ENCODE measurements around the gene RXYLT1.

DNA sequence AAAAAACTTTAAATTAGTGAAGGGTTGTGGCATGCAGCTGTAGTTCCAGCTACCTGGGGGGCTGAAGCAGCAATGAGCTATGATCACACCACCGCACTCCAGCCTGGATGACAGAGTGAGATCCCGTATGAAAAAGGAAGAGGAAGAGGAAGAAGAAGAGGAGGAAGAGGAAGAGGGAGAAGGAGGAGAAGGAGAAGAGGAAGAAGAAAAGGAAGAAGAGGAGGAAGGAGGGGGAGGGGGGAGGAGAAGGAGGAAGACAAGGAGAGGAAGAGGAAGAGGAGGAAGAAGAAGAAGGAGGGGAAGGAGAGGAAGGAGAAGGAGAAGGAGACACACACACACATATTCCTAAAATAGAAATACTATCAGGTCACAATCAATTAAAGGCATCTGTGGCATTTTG lies 32.0 kb downstream of the RXYLT1 start:
- no peak for TF ChIP-seq MXD4 (CRISPR knock-in tag; IDR thresholded peaks at IDR 0.05; ENCODE audit: borderline replicate concordance)
- TF ChIP-seq, protein P1, sequence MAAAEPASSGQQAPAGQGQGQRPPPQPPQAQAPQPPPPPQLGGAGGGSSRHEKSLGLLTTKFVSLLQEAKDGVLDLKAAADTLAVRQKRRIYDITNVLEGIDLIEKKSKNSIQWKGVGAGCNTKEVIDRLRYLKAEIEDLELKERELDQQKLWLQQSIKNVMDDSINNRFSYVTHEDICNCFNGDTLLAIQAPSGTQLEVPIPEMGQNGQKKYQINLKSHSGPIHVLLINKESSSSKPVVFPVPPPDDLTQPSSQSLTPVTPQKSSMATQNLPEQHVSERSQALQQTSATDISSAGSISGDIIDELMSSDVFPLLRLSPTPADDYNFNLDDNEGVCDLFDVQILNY (CRISPR knock-in tag; IDR thresholded peaks at IDR 0.05), result no peak
- TF ChIP-seq, protein P2, sequence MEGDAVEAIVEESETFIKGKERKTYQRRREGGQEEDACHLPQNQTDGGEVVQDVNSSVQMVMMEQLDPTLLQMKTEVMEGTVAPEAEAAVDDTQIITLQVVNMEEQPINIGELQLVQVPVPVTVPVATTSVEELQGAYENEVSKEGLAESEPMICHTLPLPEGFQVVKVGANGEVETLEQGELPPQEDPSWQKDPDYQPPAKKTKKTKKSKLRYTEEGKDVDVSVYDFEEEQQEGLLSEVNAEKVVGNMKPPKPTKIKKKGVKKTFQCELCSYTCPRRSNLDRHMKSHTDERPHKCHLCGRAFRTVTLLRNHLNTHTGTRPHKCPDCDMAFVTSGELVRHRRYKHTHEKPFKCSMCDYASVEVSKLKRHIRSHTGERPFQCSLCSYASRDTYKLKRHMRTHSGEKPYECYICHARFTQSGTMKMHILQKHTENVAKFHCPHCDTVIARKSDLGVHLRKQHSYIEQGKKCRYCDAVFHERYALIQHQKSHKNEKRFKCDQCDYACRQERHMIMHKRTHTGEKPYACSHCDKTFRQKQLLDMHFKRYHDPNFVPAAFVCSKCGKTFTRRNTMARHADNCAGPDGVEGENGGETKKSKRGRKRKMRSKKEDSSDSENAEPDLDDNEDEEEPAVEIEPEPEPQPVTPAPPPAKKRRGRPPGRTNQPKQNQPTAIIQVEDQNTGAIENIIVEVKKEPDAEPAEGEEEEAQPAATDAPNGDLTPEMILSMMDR (IDR thresholded peaks at IDR 0.05), result no peak
- no peak for TF ChIP-seq FOXJ3 (CRISPR knock-in tag; IDR thresholded peaks at IDR 0.05; ENCODE audit: borderline replicate concordance)
- TF ChIP-seq, protein P3, sequence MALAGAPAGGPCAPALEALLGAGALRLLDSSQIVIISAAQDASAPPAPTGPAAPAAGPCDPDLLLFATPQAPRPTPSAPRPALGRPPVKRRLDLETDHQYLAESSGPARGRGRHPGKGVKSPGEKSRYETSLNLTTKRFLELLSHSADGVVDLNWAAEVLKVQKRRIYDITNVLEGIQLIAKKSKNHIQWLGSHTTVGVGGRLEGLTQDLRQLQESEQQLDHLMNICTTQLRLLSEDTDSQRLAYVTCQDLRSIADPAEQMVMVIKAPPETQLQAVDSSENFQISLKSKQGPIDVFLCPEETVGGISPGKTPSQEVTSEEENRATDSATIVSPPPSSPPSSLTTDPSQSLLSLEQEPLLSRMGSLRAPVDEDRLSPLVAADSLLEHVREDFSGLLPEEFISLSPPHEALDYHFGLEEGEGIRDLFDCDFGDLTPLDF (CRISPR knock-in tag; IDR thresholded peaks at IDR 0.05), result no peak
- no peak for TF ChIP-seq KAT7 (CRISPR knock-in tag; IDR thresholded peaks at IDR 0.05; ENCODE audit: borderline replicate concordance)
- TF ChIP-seq NFYB (CRISPR knock-in tag; conservative IDR thresholded peaks at IDR 0.05; ENCODE audit: low read depth), result no peak
- TF ChIP-seq, protein P4, sequence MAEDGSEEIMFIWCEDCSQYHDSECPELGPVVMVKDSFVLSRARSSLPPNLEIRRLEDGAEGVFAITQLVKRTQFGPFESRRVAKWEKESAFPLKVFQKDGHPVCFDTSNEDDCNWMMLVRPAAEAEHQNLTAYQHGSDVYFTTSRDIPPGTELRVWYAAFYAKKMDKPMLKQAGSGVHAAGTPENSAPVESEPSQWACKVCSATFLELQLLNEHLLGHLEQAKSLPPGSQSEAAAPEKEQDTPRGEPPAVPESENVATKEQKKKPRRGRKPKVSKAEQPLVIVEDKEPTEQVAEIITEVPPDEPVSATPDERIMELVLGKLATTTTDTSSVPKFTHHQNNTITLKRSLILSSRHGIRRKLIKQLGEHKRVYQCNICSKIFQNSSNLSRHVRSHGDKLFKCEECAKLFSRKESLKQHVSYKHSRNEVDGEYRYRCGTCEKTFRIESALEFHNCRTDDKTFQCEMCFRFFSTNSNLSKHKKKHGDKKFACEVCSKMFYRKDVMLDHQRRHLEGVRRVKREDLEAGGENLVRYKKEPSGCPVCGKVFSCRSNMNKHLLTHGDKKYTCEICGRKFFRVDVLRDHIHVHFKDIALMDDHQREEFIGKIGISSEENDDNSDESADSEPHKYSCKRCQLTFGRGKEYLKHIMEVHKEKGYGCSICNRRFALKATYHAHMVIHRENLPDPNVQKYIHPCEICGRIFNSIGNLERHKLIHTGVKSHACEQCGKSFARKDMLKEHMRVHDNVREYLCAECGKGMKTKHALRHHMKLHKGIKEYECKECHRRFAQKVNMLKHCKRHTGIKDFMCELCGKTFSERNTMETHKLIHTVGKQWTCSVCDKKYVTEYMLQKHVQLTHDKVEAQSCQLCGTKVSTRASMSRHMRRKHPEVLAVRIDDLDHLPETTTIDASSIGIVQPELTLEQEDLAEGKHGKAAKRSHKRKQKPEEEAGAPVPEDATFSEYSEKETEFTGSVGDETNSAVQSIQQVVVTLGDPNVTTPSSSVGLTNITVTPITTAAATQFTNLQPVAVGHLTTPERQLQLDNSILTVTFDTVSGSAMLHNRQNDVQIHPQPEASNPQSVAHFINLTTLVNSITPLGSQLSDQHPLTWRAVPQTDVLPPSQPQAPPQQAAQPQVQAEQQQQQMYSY (CRISPR knock-in tag; IDR thresholded peaks at IDR 0.05), result no peak
